Measurements from ENCODE around the gene TAF1A.

- TF ChIP-seq CTCF (IDR thresholded peaks at IDR 0.05 in 8 of 11, conservative IDR thresholded peaks at IDR 0.05 in 3 of 11), result no peak
- no peak for TF ChIP-seq POLR2A (IDR thresholded peaks at IDR 0.05)
- no peak for TF ChIP-seq POLR2AphosphoS5 (IDR thresholded peaks at IDR 0.05)
Measured at GRCh38 chr1:222588135-222588534, 1.6 kb downstream of the TAF1A start.
